ENCODE data around the gene TMEM269. TPM values are rescaled to one million over a fixed set of nuclear protein-coding genes. Genes with fewer than 3 reads are reported as not detected.

Gene TMEM269
- total and polyA plus RNA-seq, 9 of the 15 experiments (the other 6 are each of a cell fraction or from before 2014, with no cell fraction given), result 0.09 to 0.49 (median 0.21) TPM

- no peak for DNase-seq (ENCODE audit: extremely low read depth in 1 of 4, low spot score in 3 of 4)
- peaks cover 6% of the 10 kb centered on the region for H4K20me1 ChIP-seq (replicated peaks; ENCODE audit: control insufficient read depth, insufficient read depth, low read length)
- peak overlapping the region in 1 of 2 experiments; percentile 53; a peak in 1 of 4 replicates for H3K9ac ChIP-seq (ENCODE audit: insufficient read depth in 1 of 2, low read depth in 2 of 2, low read length in 2 of 2)
- POLR2A ChIA-PET, result interaction anchor here (0.7 to 10.7 kb wide), 8 partner anchors 10 to 124 kb away, joined by 3 to 94 read pairs (median 4); partner anchors contain the start of genes C1orf50, P3H1 and ZNF691
- peaks cover 33 to 41% of the 10 kb centered on the region in 2 experiments; a peak in 4 of 5 replicates for H3K4me1 ChIP-seq (replicated peaks in 1 of 2; ENCODE audit: control insufficient read depth in 2 of 2, insufficient read depth in 2 of 2, low read length in 2 of 2)
- WGBS (ENCODE audit: insufficient coverage, low coverage, missing lambda C conversion rate), result 91% methylated on average over 16 of the region's 17 CpGs
- H3K27ac ChIP-seq (ENCODE audit: extremely low read depth, low read depth, low read length), result peak overlapping the region; percentile 27; the same call in 1 of the 3 replicates
- no TSS peak for BruUV-seq (replicated peaks)
- intact Hi-C loops (cut with micrococcal nuclease) (no loop called here), in situ Hi-C loops (cut with MboI) (no loop called here)
- ATAC-seq, result no peak
- H2AFZ ChIP-seq (ENCODE audit: low read depth, low read length), result no peak overlapping the region
- peaks cover 11% of the 10 kb centered on the region for H3K9me1 ChIP-seq (ENCODE audit: control insufficient read depth, insufficient read depth, low read length)
- no peak for FAIRE-seq
- H3K79me2 ChIP-seq (ENCODE audit: control insufficient read depth, insufficient read depth, low read length), result peaks cover 71% of the 10 kb centered on the region
- H3K27me3 ChIP-seq (ENCODE audit: control insufficient read depth in 2 of 2, insufficient read depth in 2 of 2, low read length in 2 of 2), result no peaks in the 10 kb centered on the region
- H3K4me3 ChIP-seq, result no peak overlapping the region
- CTCF ChIA-PET (ENCODE audit: low intra/inter-chr PET ratio), result no interaction called here
- TF ChIP-seq CTCF (IDR thresholded peaks at IDR 0.05 in 2 of 3, conservative IDR thresholded peaks at IDR 0.05 in 1 of 3; ENCODE audit: insufficient read depth in 2 of 3, low read depth in 1 of 3, low read length in 3 of 3) (peak in 2 of 3 experiments; percentile 13 to 20; a peak in 1 of 6 replicates), ZNF778 (CRISPR knock-in tag; IDR thresholded peaks at IDR 0.05) (no peak)
- H3K36me3 ChIP-seq (ENCODE audit: control insufficient read depth, insufficient read depth, low read length), result peaks cover 58% of the 10 kb centered on the region
- H3K9me3 ChIP-seq (replicated peaks; ENCODE audit: control insufficient read depth, insufficient read depth, low read depth, low read length), result no peaks in the 10 kb centered on the region
- H3K4me2 ChIP-seq (ENCODE audit: insufficient read depth, low read length), result peak overlapping the region; percentile 21; the same call in 1 of the 2 replicates
Observed at GRCh38 chr1:42830631-42831030, 45.8 kb downstream of the TMEM269 start.

- Histone ChIP-seq H3K4me2 (ENCODE audit: insufficient read depth, low read length) (peak overlapping the region; percentile 21; the same call in 1 of the 2 replicates), H3K9me3 (replicated peaks; ENCODE audit: control insufficient read depth, insufficient read depth, low read depth, low read length) (no peaks in the 10 kb centered on the region), H2AFZ (ENCODE audit: low read depth, low read length) (no peak overlapping the region), H3K9ac (ENCODE audit: insufficient read depth in 1 of 2, low read depth in 2 of 2, low read length in 2 of 2) (peak overlapping the region in 1 of 2 experiments; percentile 53; a peak in 1 of 4 replicates), H3K27me3 (ENCODE audit: control insufficient read depth in 2 of 2, insufficient read depth in 2 of 2, low read length in 2 of 2) (no peaks in the 10 kb centered on the region), H3K36me3 (ENCODE audit: control insufficient read depth, insufficient read depth, low read length) (peaks cover 65% of the 10 kb centered on the region), H3K79me2 (ENCODE audit: control insufficient read depth, insufficient read depth, low read length) (peaks cover 65% of the 10 kb centered on the region), H3K4me3 (no peak overlapping the region), H3K9me1 (ENCODE audit: control insufficient read depth, insufficient read depth, low read length) (peaks cover 11% of the 10 kb centered on the region), H4K20me1 (replicated peaks; ENCODE audit: control insufficient read depth, insufficient read depth, low read length) (peaks cover 6% of the 10 kb centered on the region), H3K4me1 (replicated peaks in 1 of 2; ENCODE audit: control insufficient read depth in 2 of 2, insufficient read depth in 2 of 2, low read length in 2 of 2) (peaks cover 31 to 41% of the 10 kb centered on the region in 2 experiments; a peak in 4 of 5 replicates), H3K27ac (ENCODE audit: extremely low read depth, low read depth, low read length) (peak overlapping the region; percentile 27; the same call in 2 of the 3 replicates)
- intact Hi-C loops (cut with micrococcal nuclease), result no loop called here
- DNase-seq (ENCODE audit: extremely low read depth in 1 of 4, low spot score in 3 of 4) (peak in 3 of 4 experiments; percentile 38 to 90 (median 76)), FAIRE-seq (peak; percentile 56), ATAC-seq (peak; percentile 21)
- in situ Hi-C loops (cut with MboI), result no loop called here
- POLR2A ChIA-PET, result interaction anchor here (0.6 to 10.7 kb wide), 9 partner anchors 10 to 124 kb away, joined by 3 to 94 read pairs (median 4); partner anchors contain the start of gene ZNF691
- CTCF ChIA-PET (ENCODE audit: low intra/inter-chr PET ratio), result no interaction called here
- no TSS peak for BruUV-seq (replicated peaks)
- 0 out of 2 replicates have a peak, but pooled peaks have one; percentile 40 for TF ChIP-seq SMARCA4 (IDR thresholded peaks at IDR 0.05)
- TF ChIP-seq REST (IDR thresholded peaks at IDR 0.05; ENCODE audit: borderline replicate concordance), result no peak
- TF ChIP-seq REST (CRISPR knock-in tag; IDR thresholded peaks at IDR 0.05; ENCODE audit: low read depth), result no peak
Observed at GRCh38 chr1:42831273-42831672, 46.5 kb downstream of the TMEM269 start.
